Measurements from ENCODE around the gene PACSIN1.

PACSIN1 gene

GRCh38 chr6:34514593-34515472 is 49.0 kb downstream of the PACSIN1 start:
- TF ChIP-seq, protein P1, sequence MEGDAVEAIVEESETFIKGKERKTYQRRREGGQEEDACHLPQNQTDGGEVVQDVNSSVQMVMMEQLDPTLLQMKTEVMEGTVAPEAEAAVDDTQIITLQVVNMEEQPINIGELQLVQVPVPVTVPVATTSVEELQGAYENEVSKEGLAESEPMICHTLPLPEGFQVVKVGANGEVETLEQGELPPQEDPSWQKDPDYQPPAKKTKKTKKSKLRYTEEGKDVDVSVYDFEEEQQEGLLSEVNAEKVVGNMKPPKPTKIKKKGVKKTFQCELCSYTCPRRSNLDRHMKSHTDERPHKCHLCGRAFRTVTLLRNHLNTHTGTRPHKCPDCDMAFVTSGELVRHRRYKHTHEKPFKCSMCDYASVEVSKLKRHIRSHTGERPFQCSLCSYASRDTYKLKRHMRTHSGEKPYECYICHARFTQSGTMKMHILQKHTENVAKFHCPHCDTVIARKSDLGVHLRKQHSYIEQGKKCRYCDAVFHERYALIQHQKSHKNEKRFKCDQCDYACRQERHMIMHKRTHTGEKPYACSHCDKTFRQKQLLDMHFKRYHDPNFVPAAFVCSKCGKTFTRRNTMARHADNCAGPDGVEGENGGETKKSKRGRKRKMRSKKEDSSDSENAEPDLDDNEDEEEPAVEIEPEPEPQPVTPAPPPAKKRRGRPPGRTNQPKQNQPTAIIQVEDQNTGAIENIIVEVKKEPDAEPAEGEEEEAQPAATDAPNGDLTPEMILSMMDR (IDR thresholded peaks at IDR 0.05; ENCODE audit: low read depth, low read length), result no peak

DNA sequence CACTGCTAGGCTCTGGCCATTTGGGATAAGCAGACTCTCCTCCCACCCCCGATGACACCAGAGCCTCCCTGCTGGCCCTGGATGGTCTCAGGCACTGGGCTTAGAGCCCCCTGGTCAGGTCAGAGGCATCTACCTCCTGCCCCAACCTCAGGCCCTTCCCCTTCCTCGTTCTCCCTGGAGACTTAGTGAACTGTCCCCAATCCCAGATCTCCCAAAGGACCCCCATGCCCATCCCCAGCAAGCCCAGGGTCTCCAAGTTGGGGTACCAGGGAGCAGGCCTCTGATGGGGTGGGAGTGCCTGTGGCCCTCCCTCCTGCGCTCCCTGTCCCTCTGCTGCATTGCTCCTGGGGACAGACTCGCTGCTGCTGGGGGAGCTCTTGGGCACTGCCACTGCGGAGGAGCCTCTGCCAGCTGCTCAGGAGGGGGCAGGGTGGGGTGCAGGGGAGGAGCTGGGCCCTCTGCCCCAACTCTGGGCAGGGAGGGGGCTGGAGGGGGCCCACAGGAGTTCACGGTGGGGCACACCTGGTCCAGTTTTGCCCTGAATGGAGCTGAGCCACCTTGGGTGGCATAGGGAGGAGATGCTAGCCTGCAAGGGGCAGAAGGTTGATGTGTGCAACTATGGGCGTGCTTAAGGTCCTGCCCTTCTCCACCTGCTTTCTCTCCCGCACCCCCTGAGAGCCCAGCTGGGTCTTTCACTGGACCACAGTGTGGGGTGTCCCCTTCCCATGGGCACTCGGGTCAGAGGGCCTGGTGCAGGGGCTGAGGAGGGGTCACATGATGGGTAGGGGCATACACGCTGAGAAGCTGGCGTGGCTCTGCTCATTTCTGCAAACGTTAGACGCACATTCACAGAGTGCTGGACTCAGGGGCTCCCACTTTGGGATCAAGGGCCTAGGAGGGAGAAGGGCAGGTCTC is 49.9 kb downstream of the PACSIN1 start:
- TF ChIP-seq, protein P1 (IDR thresholded peaks at IDR 0.05; ENCODE audit: low read depth, low read length), result no peak
- no peak overlapping the region for H3K4me3 ChIP-seq (ENCODE audit: low read depth, low read length)

More at GRCh38 chr6:34514593-34515472, 49.0 kb downstream of the PACSIN1 start:
- no peak overlapping the region for H3K4me3 ChIP-seq (ENCODE audit: low read depth, low read length)

DNA sequence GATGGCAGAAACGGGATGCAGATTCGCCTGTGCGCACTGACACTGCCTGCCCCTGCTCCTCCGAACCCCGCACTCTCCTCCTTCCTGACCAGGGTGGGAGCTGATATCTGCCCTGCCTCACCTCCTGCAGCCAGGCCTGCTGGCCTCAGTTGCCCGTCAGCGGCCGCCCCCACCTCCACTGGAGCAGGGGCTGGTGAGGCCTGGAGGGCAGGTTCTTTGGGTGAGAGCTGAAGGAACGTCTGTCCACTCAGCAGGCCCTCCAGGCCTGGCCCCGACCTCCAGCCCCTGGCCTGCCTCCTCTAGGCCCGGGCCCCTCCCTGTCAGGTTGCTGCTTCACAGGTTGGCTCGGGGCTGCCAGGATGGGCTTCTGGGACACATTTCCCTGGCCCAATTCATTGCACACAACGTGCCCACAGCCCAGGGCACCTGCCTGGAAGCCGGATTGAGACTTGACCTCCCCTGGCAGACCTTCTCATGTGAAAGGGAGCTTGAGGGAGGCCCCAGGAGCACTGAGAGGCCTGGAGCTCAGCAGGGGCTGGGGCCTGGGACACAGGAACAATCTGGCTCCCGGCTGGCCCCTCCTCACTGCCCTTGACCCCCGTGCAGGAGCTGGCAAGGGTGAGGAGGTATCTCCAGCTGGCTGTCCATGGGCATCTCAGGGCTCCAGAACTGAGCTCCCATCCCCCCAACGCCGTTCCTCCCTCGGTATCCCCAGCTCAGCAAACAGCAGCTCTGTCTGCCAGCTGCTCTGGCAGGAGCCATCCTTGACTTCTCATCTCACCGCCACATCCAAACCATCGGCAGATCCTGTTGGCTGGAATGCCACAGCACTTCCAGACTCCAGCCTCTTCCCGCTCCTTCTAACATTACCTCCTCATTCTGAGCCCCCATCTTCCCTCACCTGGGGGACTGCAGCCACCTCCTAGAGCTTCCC is 50.8 kb downstream of the PACSIN1 start:
- H3K4me3 ChIP-seq (ENCODE audit: low read depth, low read length), result no peak overlapping the region
- TF ChIP-seq, protein P1 (IDR thresholded peaks at IDR 0.05; ENCODE audit: low read depth, low read length), result no peak

- TF ChIP-seq, protein P1 (IDR thresholded peaks at IDR 0.05; ENCODE audit: low read depth, low read length), result no peak
- no peak overlapping the region for H3K4me3 ChIP-seq (ENCODE audit: low read depth, low read length)
Measured at GRCh38 chr6:34517461-34517881, 51.6 kb downstream of the PACSIN1 start.

DNA sequence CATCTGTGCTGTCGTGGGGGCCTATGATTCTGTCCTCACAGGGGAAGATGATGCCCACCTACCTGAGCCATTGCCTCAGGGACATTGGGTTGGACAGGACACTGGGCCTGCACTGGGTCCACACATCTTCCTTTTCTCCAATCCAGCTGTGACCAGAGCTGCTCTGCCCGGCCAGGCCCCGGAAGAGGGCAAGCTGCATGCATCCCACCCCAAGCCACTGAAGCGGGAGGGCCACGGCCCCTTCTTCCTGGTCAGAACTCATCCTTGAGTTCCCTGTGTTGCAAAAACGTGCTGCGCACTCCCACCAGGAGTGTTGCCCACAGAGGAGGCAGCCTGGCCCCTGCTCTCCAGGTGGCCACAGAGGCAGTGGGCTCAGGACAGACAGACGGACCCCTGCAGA is 52.1 kb downstream of the PACSIN1 start:
- TF ChIP-seq, protein P1 (IDR thresholded peaks at IDR 0.05; ENCODE audit: low read depth, low read length), result no peak
- H3K4me3 ChIP-seq (ENCODE audit: low read depth, low read length), result no peak overlapping the region

DNA sequence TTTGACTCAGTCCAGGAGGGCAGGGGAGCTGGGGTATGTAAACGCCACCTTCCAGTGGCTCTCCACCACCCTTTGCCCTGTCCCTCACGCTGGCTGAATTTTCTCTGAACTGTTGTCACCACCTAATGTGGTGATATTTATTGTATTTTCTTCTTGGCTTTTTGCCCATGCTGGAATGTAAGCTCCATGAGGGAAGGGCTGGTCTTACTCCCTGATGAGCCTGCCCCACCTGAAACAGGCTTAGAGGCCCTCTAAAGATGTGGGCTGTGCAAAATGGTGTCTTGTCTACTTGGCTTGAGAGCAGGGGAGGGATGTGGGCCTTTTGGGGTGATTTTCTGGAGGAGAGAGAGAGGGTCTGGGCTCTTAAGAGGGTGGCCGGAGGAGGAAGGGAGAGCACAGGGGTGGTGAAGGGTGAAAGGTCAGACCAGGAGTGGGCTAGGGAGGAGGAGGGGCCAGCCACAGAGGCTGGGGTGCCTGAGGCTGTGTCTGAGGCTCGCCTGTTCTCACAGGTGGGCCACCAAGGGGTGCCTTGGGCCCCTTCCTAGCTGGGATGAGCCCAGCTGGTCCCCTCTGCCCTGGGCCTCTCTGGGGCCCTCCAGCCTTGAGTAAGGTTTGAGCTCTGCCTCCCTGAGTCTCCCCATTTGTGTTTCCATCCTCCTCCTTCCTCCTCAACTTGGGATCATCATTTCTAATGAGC is 52.9 kb downstream of the PACSIN1 start:
- H3K4me3 ChIP-seq (ENCODE audit: low read depth, low read length), result no peak overlapping the region
- TF ChIP-seq, protein P1 (IDR thresholded peaks at IDR 0.05; ENCODE audit: low read depth, low read length), result no peak
